GM19238 (cell line): ENCODE data around the gene ZNF846.
"Not testable (repeated sequence)": the region's sequence is repeated elsewhere in the genome, so short reads cannot be mapped to it uniquely, and the experiment has no call there.

Source experiments
- DNase-seq: peaks from one replicate; pipeline ENCODE4 v3.0.0; 2011; ENCODE audit warnings: low spot score; ENCODE audit not compliant: insufficient read length

ZNF846 gene

GRCh38 chr19:9785367-9786331 is 17.1 kb upstream of the ZNF846 start:
- DNase-seq: peak; percentile 80

- not testable (repeated sequence) for DNase-seq
Measured at GRCh38 chr19:9784163-9784496, 15.6 kb upstream of the ZNF846 start.

- no peak for DNase-seq
Measured at GRCh38 chr19:9782338-9782737, 13.8 kb upstream of the ZNF846 start.

GRCh38 chr19:9757544-9758501 is 10.7 kb downstream of the ZNF846 start:
- DNase-seq: no peak

GRCh38 chr19:9752701-9753443 is 15.7 kb downstream of the ZNF846 start:
- DNase-seq: no peak

- no peak for DNase-seq
Measured at GRCh38 chr19:9751446-9751845, 17.1 kb downstream of the ZNF846 start.

- DNase-seq: no peak
Measured at GRCh38 chr19:9741476-9742171, 26.9 kb downstream of the ZNF846 start.

GRCh38 chr19:9735986-9736385 is 32.6 kb downstream of the ZNF846 start:
- no peak for DNase-seq

GRCh38 chr19:9730056-9730455 is 38.5 kb downstream of the ZNF846 start:
- DNase-seq: not testable (repeated sequence)

- DNase-seq: no peak
Measured at GRCh38 chr19:9729162-9729561, 39.4 kb downstream of the ZNF846 start.

GRCh38 chr19:9727644-9728043 is 40.9 kb downstream of the ZNF846 start:
- no peak for DNase-seq

GRCh38 chr19:9725508-9726201 is 42.9 kb downstream of the ZNF846 start:
- not testable (repeated sequence) for DNase-seq

GRCh38 chr19:9724157-9724556 is 44.4 kb downstream of the ZNF846 start:
- no peak for DNase-seq

- DNase-seq: no peak
Measured at GRCh38 chr19:9721861-9722260, 46.7 kb downstream of the ZNF846 start.

- DNase-seq: no peak
Measured at GRCh38 chr19:9720541-9720940, 48.0 kb downstream of the ZNF846 start.

- DNase-seq: no peak
Measured at GRCh38 chr19:9711815-9712214, 56.7 kb downstream of the ZNF846 start.

- DNase-seq: no peak
Measured at GRCh38 chr19:9709305-9709704, 59.2 kb downstream of the ZNF846 start.

GRCh38 chr19:9705836-9706235 is 62.7 kb downstream of the ZNF846 start:
- DNase-seq: no peak

GRCh38 chr19:9702186-9702585 is 66.4 kb downstream of the ZNF846 start:
- DNase-seq: no peak
